ENCODE results near the gene C11orf21. TPM values are rescaled to one million over a fixed set of nuclear protein-coding genes. Genes with fewer than 3 reads are reported as not detected.
A peak's percentile ranks its signal among the peaks of the same experiment; 100 is the strongest.

Gene C11orf21
- total and polyA plus RNA-seq, 2 of the 8 experiments (the other 6 are each of a cell fraction or from before 2014, with no cell fraction given): not detected

GRCh38 chr11:2271327-2272227, 30.1 kb downstream of the C11orf21 start:
- H2BK5ac ChIP-seq (ENCODE audit: low read depth, low read length): no peak overlapping the region
- H3K56ac ChIP-seq (replicated peaks; ENCODE audit: insufficient read length, low read depth, low read length): no peak overlapping the region
- peaks cover 0 to 12% of the 10 kb centered on the region in 2 experiments; a peak in 1 of 4 replicates for H3K9me3 ChIP-seq (ENCODE audit: insufficient read depth in 2 of 2, low read depth in 1 of 2, low read length in 1 of 2)
- H3K23me2 ChIP-seq (ENCODE audit: low read depth, low read length): peaks cover 8% of the 10 kb centered on the region; the same call in 1 of the 2 replicates
- no peaks in the 10 kb centered on the region for H3K79me1 ChIP-seq (ENCODE audit: low read depth, low read length)
- no peaks in the 10 kb centered on the region for H3K79me2 ChIP-seq (ENCODE audit: control insufficient read depth in 1 of 2, insufficient read depth in 2 of 2, low read length in 2 of 2)
- no peaks in the 10 kb centered on the region for H4K20me1 ChIP-seq (replicated peaks in 1 of 2; ENCODE audit: control insufficient read depth in 1 of 2, insufficient read depth in 2 of 2, low read length in 2 of 2)
- H2BK12ac ChIP-seq (ENCODE audit: low read depth, low read length): 0 out of 2 replicates have a peak overlapping the region, but pooled peaks have one; percentile 87
- H4K5ac ChIP-seq (ENCODE audit: insufficient read length, low read depth, low read length): no peak overlapping the region
- H3K27ac ChIP-seq (ENCODE audit: low read depth, low read length): no peak overlapping the region
- WGBS, 2 experiments (ENCODE audit: extremely low coverage in 1 of 2, insufficient coverage in 1 of 2, insufficient read length in 1 of 2, insufficient replicate concordance in 2 of 2, low coverage in 1 of 2, low lambda C conversion rate in 2 of 2, missing lambda C conversion rate in 1 of 2): 84% methylated on average over 21 of the region's 45 CpGs; no CpG with 5 or more reads in 1 of the 2 experiments
- DNase-seq (ENCODE audit: low read depth in 1 of 2, low spot score in 2 of 2): peak in 1 of 2 experiments; percentile 56
- H3K4me1 ChIP-seq (replicated peaks in 1 of 4; ENCODE audit: control insufficient read depth in 3 of 4, insufficient read depth in 4 of 4, low read length in 3 of 4): peaks cover 0 to 14% (median 3%) of the 10 kb centered on the region in 4 experiments; a peak in 3 of 7 replicates
- no peak overlapping the region for H2AK5ac ChIP-seq (ENCODE audit: low read depth, low read length)
- POLR2A ChIA-PET (ENCODE audit: partially characterized antibody): no interaction called here
- no peak overlapping the region for H4K8ac ChIP-seq (ENCODE audit: extremely low read depth, insufficient read depth, low read length)
- no peak overlapping the region for H3K4ac ChIP-seq (replicated peaks; ENCODE audit: insufficient read length, low read depth, low read length)
- CTCF ChIA-PET (ENCODE audit: partially characterized antibody): no interaction called here
- H4K91ac ChIP-seq (replicated peaks; ENCODE audit: insufficient read length, low read length): no peak overlapping the region
- no peak overlapping the region for H2BK120ac ChIP-seq (replicated peaks; ENCODE audit: low read depth, low read length)
- H3K27me3 ChIP-seq (replicated peaks in 1 of 4; ENCODE audit: control insufficient read depth in 3 of 4, extremely low read depth in 1 of 4, insufficient read depth in 3 of 4, low read length in 3 of 4): peaks cover 21 to 79% (median 67%) of the 10 kb centered on the region in 4 experiments
- H2BK15ac ChIP-seq (ENCODE audit: low read length): 0 out of 2 replicates have a peak overlapping the region, but pooled peaks have one; percentile 46
- H3K9ac ChIP-seq (replicated peaks in 1 of 4; ENCODE audit: extremely low read depth in 1 of 4, low read depth in 3 of 4, low read length in 3 of 4): no peak overlapping the region
- H3K36me3 ChIP-seq (ENCODE audit: control insufficient read depth in 2 of 4, insufficient read depth in 4 of 4, low read length in 3 of 4): peaks cover 0 to 6% (median 0%) of the 10 kb centered on the region in 4 experiments; a peak in 1 of 8 replicates
- no peak overlapping the region for H2BK20ac ChIP-seq (ENCODE audit: low read length)
- no peak overlapping the region for H3K18ac ChIP-seq (ENCODE audit: extremely low read depth, low read length)
- H3K4me2 ChIP-seq (ENCODE audit: insufficient read depth in 1 of 2, low read depth in 2 of 2, low read length in 2 of 2): peak overlapping the region; percentile 46 to 51; a peak in 3 of 4 replicates
- TF ChIP-seq SUZ12 (IDR thresholded peaks at IDR 0.05; ENCODE audit: low read length) (peak; percentile 31; the same call in 1 of the 2 replicates), E2F6 (IDR thresholded peaks at IDR 0.05) (peak; percentile 45; the same call in 1 of the 2 replicates), HDAC6 (IDR thresholded peaks at IDR 0.05; ENCODE audit: low read depth, low read length) (no peak)
- no peak for FAIRE-seq
- no peak overlapping the region for H2AFZ ChIP-seq (ENCODE audit: low read length)
- peak overlapping the region in 2 of 4 experiments; percentile 10 to 67; a peak in 3 of 8 replicates for H3K4me3 ChIP-seq (ENCODE audit: extremely low read depth in 1 of 4, insufficient read depth in 2 of 4, low read depth in 3 of 4, low read length in 4 of 4)
- no peak overlapping the region for H3K14ac ChIP-seq (ENCODE audit: insufficient read length)
- H3K23ac ChIP-seq (ENCODE audit: insufficient read length): no peak overlapping the region

Measured in H1 (cell line).